ENCODE measurements around the gene HS3ST3B1. TPM values are rescaled to one million over a fixed set of nuclear protein-coding genes. Genes with fewer than 3 reads are reported as not detected.

HS3ST3B1 gene
- polyA plus RNA-seq, 1 experiment: 10.3 TPM

DNA sequence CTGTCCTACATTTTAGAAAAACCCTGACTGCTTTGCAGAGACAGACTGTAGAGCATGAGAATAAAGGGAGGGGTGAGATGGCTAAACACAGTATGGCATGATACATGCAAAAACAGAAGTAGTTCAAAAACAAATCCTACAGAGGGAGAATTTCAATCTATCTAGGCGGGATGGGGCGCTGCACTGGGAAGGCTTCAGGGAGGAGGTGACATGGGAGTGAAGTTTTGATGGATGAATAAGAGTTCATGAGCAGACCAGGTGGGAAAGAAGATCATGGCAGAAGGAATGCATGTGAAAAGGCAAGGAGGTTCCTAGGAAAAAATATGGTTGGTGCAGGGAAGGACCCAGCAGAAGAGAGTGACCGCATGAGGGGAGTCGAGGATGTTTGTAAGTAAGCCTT lies 19.2 kb downstream of the HS3ST3B1 start:
- ChIA-PET CTCF (interaction anchor here (1.4 to 1.8 kb wide), 2 partner anchors 607 to 850 kb away, joined by 5 to 6 read pairs; no protein-coding TSS in a partner anchor), POLR2A (interaction anchor here (0.6 kb wide), 1 partner anchor 1198 kb away, joined by 6 read pairs; no protein-coding TSS in a partner anchor)
- H3K4me3 ChIP-seq (ENCODE audit: low read depth, low read length): no peak overlapping the region
- no peaks in the 10 kb centered on the region for H3K9me3 ChIP-seq (ENCODE audit: control insufficient read depth, insufficient read depth, low read length)
- TF ChIP-seq, protein P1, sequence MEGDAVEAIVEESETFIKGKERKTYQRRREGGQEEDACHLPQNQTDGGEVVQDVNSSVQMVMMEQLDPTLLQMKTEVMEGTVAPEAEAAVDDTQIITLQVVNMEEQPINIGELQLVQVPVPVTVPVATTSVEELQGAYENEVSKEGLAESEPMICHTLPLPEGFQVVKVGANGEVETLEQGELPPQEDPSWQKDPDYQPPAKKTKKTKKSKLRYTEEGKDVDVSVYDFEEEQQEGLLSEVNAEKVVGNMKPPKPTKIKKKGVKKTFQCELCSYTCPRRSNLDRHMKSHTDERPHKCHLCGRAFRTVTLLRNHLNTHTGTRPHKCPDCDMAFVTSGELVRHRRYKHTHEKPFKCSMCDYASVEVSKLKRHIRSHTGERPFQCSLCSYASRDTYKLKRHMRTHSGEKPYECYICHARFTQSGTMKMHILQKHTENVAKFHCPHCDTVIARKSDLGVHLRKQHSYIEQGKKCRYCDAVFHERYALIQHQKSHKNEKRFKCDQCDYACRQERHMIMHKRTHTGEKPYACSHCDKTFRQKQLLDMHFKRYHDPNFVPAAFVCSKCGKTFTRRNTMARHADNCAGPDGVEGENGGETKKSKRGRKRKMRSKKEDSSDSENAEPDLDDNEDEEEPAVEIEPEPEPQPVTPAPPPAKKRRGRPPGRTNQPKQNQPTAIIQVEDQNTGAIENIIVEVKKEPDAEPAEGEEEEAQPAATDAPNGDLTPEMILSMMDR (IDR thresholded peaks at IDR 0.05; ENCODE audit: low read depth, low read length): no peak
- DNase-seq (ENCODE audit: low read depth, low spot score): no peak
- H3K27ac ChIP-seq (ENCODE audit: low read depth, low read length): no peak overlapping the region
- H3K27me3 ChIP-seq (ENCODE audit: control insufficient read depth, insufficient read depth, low read length): no peaks in the 10 kb centered on the region

DNA sequence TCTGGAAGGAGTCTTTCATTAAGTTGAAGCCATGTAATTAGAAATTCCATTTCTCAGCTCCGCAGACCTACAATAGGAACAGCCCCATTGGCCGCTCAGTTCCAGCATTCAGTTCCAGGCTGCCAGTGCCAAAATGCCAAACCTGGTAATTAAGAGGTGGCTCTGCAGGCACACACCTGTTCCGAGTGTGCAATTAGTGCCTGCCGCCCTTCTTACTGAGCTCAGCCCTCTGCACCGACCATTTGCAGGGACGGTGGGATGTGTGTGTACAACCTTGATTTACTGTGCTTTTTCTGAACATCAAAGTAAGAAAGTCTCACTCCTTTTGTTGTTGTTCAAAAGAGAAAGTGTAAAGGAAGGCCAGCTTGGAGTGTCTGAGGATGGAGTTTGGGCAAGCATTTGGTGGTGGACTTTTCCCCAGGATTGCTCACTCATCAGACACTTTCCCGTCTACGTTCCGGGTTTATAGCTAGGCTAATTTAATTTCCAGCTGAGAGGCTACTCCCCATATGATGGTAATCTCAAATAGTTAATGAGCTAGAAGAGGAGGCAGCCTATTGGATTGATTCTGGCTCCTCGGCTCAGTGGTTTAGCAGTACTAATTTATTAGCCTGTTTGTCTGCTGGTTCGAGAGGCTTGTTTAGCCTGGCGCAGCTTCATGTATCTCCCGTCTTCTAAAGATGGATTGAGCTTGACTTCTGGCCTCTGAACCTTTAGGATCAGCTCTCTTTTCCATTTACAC lies 20.0 kb downstream of the HS3ST3B1 start:
- POLR2A ChIA-PET: interaction anchor here (0.6 kb wide), 1 partner anchor 1197 kb away, joined by 6 read pairs; no protein-coding TSS in a partner anchor
- CTCF ChIA-PET: interaction anchor here (0.5 to 1.8 kb wide), 5 partner anchors 23 to 850 kb away, joined by 3 to 6 read pairs (median 5); no protein-coding TSS in a partner anchor

DNA sequence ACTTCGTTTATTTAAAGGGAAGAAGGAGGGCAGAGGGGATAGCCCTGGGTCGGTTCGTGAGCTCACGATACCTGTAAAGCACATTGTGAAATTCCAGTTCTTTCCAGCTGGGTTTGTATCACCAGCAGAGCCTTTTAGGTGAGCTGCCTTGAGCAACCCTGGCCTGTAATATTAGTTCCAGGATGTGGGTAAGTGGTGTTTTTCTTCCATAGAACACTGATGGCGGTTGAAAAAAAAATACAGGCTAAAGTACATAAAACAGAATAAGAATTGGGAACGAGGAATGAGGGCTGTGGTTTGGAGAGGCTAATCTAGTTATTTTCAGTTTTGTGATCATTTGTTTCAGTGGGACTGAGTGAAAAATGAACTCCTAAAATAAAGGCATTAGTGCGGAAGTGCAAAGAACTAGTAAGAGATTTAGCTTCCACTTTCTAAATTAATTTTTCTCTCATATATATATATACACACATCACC lies 20.6 kb downstream of the HS3ST3B1 start:
- Histone ChIP-seq H3K9me3 (ENCODE audit: control insufficient read depth, insufficient read depth, low read length) (no peaks in the 10 kb centered on the region), H3K4me3 (ENCODE audit: low read depth, low read length) (no peak overlapping the region), H3K27ac (ENCODE audit: low read depth, low read length) (no peak overlapping the region), H3K27me3 (ENCODE audit: control insufficient read depth, insufficient read depth, low read length) (no peaks in the 10 kb centered on the region)
- CTCF ChIA-PET: interaction anchor here (0.5 to 1.8 kb wide), 4 partner anchors 24 to 849 kb away, joined by 3 to 6 read pairs (median 6); no protein-coding TSS in a partner anchor
- POLR2A ChIA-PET: no interaction called here
- TF ChIP-seq, protein P1 (IDR thresholded peaks at IDR 0.05; ENCODE audit: low read depth, low read length): no peak
- DNase-seq (ENCODE audit: low read depth, low spot score): no peak

More for the DNA sequence above, 20.0 kb downstream of the HS3ST3B1 start:
- Histone ChIP-seq H3K27ac (ENCODE audit: low read depth, low read length) (no peak overlapping the region), H3K4me3 (ENCODE audit: low read depth, low read length) (no peak overlapping the region), H3K9me3 (ENCODE audit: control insufficient read depth, insufficient read depth, low read length) (no peaks in the 10 kb centered on the region), H3K27me3 (ENCODE audit: control insufficient read depth, insufficient read depth, low read length) (no peaks in the 10 kb centered on the region)
- DNase-seq (ENCODE audit: low read depth, low spot score): no peak
- TF ChIP-seq, protein P1 (IDR thresholded peaks at IDR 0.05; ENCODE audit: low read depth, low read length): no peak

DNA sequence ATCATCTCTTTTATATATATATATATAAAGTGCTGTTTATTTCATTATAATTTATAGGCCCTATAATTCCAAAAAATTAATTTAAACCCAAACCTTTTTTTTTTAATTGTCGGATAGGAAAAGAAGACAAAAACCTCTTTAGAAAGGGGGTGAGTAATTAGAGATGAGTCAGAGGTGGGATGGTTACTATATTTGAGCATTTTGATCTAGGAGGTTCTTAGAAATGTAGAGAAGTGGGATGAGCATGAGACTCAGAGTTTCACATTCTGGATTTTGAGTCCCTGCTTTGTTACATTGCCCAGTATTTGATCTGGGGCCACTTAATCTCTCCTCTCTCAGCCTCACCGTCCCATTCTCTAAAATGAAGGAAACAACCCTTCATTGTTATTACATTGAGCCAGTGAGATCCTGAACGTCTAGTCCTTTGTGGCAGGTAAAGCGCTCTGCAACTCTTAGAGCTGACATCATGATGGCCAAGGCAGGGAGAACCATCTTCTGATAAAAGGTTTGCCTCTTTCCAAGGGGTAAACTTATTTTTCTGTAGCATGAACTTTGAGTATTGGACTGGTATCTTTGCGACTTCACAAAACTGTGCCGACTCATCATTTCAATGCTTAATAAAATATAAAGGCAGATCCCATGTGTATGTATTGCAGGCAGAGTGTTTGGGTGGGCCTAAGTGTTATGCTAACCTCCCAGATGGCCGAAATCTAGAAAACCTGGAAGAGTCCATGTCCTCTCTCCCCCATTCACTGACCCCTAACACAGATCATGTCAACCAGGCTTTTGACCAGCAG lies 21.3 kb downstream of the HS3ST3B1 start:
- H3K9me3 ChIP-seq (ENCODE audit: control insufficient read depth, insufficient read depth, low read length): no peaks in the 10 kb centered on the region
- no peak overlapping the region for H3K27ac ChIP-seq (ENCODE audit: low read depth, low read length)
- CTCF ChIA-PET: no interaction called here
- POLR2A ChIA-PET: no interaction called here
- no peaks in the 10 kb centered on the region for H3K27me3 ChIP-seq (ENCODE audit: control insufficient read depth, insufficient read depth, low read length)
- DNase-seq (ENCODE audit: low read depth, low spot score): no peak
- TF ChIP-seq, protein P1 (IDR thresholded peaks at IDR 0.05; ENCODE audit: low read depth, low read length): no peak
- no peak overlapping the region for H3K4me3 ChIP-seq (ENCODE audit: low read depth, low read length)

Measured in AG04450 (cell line).